Stimulated activated CD8-positive, alpha-beta memory T cell treated with anti-CD3 and anti-CD28 coated beads, Interleukin-4, amount 100 ng/mL, for 24 hours (primary cell): ENCODE measurements around the gene TNFRSF11A.

ENCODE experiments used
- DNase-seq: peaks from one replicate; pipeline ENCODE4 v3.0.0-alpha.2; 2020; ENCODE audit warnings: low read depth

The TNFRSF11A gene

GRCh38 chr18:62345909-62346308 lies 20.8 kb downstream of the TNFRSF11A start:
- no peak for DNase-seq

- DNase-seq, result no peak
Observed at GRCh38 chr18:62346333-62347088, 21.4 kb downstream of the TNFRSF11A start.

GRCh38 chr18:62347089-62347506 lies 22.0 kb downstream of the TNFRSF11A start:
- DNase-seq, result no peak

GRCh38 chr18:62348474-62348873 lies 23.4 kb downstream of the TNFRSF11A start:
- DNase-seq, result no peak

- DNase-seq, result no peak
Observed at GRCh38 chr18:62353170-62353569, 28.1 kb downstream of the TNFRSF11A start.

- no peak for DNase-seq
Observed at GRCh38 chr18:62354151-62354550, 29.0 kb downstream of the TNFRSF11A start.

- no peak for DNase-seq
Observed at GRCh38 chr18:62357079-62357719, 32.1 kb downstream of the TNFRSF11A start.

- no peak for DNase-seq
Observed at GRCh38 chr18:62360805-62361204, 35.7 kb downstream of the TNFRSF11A start.

GRCh38 chr18:62361288-62361687 lies 36.2 kb downstream of the TNFRSF11A start:
- DNase-seq, result no peak

GRCh38 chr18:62364558-62364957 lies 39.4 kb downstream of the TNFRSF11A start:
- DNase-seq, result no peak

- DNase-seq, result no peak
Observed at GRCh38 chr18:62365420-62365819, 40.3 kb downstream of the TNFRSF11A start.

GRCh38 chr18:62366992-62367391 lies 41.9 kb downstream of the TNFRSF11A start:
- DNase-seq, result no peak

- no peak for DNase-seq
Observed at GRCh38 chr18:62368100-62368499, 43.0 kb downstream of the TNFRSF11A start.

GRCh38 chr18:62369129-62369644 lies 44.1 kb downstream of the TNFRSF11A start:
- DNase-seq, result no peak

GRCh38 chr18:62370366-62370765 lies 45.3 kb downstream of the TNFRSF11A start:
- DNase-seq, result no peak

- no peak for DNase-seq
Observed at GRCh38 chr18:62371436-62371835, 46.3 kb downstream of the TNFRSF11A start.

GRCh38 chr18:62372156-62372555 lies 47.0 kb downstream of the TNFRSF11A start:
- DNase-seq, result no peak

- DNase-seq, result no peak
Observed at GRCh38 chr18:62372882-62373281, 47.8 kb downstream of the TNFRSF11A start.

- no peak for DNase-seq
Observed at GRCh38 chr18:62374410-62374965, 49.4 kb downstream of the TNFRSF11A start.

GRCh38 chr18:62377131-62377807 lies 52.2 kb downstream of the TNFRSF11A start:
- no peak for DNase-seq

GRCh38 chr18:62379051-62379450 lies 53.9 kb downstream of the TNFRSF11A start:
- DNase-seq, result no peak

- no peak for DNase-seq
Observed at GRCh38 chr18:62381373-62381772, 56.3 kb downstream of the TNFRSF11A start.

- DNase-seq, result no peak
Observed at GRCh38 chr18:62384068-62384467, 59.0 kb downstream of the TNFRSF11A start.
